ENCODE data around the gene CD63. TPM values are rescaled to one million over a fixed set of nuclear protein-coding genes. Genes with fewer than 3 reads are reported as not detected.
A peak's percentile ranks its signal among the peaks of the same experiment; 100 is the strongest.

Gene CD63
- total RNA-seq, 1 experiment from 2014 or later = 581 TPM

DNA sequence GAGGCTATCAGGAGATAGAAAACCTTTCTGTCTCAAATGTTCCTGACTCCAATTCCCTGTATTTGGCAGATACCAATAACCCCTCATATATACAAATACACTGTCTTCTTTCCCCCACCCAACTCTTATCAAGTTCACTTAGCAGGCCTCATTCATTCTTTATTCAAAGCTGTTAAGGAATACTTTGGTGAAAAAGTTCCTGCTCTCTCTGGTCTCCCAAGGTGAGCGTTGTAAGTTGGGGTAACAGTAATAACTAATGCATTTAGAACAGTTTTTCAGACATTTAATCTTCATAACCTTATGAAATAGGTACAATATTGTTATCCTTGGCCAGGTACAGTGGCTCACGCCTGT is 10.2 kb upstream of the CD63 start:
- Mint-ChIP-seq H3K36me3 (ENCODE audit: insufficient read depth in 1 of 3, low read depth in 3 of 3) (no peaks in the 10 kb centered on the region; a peak in 1 of 7 replicates), H3K9me3 (no peaks in the 10 kb centered on the region), H3K27me3 (ENCODE audit: low read depth) (peaks cover 8% of the 10 kb centered on the region), H3K4me3 (peak overlapping the region; percentile 6 to 33; a peak in 1 of 5 replicates), H3K4me1 (peaks cover 30 to 34% of the 10 kb centered on the region in 2 experiments), H3K27ac (no peak overlapping the region)
- Histone ChIP-seq H4K20me1 (ENCODE audit: control insufficient read depth, insufficient read depth, insufficient read length) (peaks cover 2% of the 10 kb centered on the region), H3K4ac (ENCODE audit: low read depth, low read length) (no peak overlapping the region), H2AFZ (ENCODE audit: low read length) (no peak overlapping the region), H3K9me3 (ENCODE audit: control insufficient read depth, low read depth, low read length) (no peaks in the 10 kb centered on the region), H3K27me3 (ENCODE audit: insufficient read depth, low read length) (no peaks in the 10 kb centered on the region), H2BK5ac (ENCODE audit: insufficient read length, low read length) (no peak overlapping the region), H3K27ac (ENCODE audit: insufficient read length, low read depth, low read length) (no peak overlapping the region), H3K79me1 (ENCODE audit: insufficient read depth, low read depth, low read length, poor library complexity, severe bottlenecking) (no peaks in the 10 kb centered on the region), H3K18ac (ENCODE audit: insufficient read length, low read depth, low read length) (no peak overlapping the region), H3K9ac (ENCODE audit: extremely low read depth, insufficient read length, low read length) (no peak overlapping the region), H3K56ac (ENCODE audit: insufficient read length, low read depth, low read length) (no peak overlapping the region), H2BK120ac (ENCODE audit: low read depth, low read length, poor library complexity, severe bottlenecking) (no peak overlapping the region), H2AK5ac (ENCODE audit: insufficient read length, low read length) (no peak overlapping the region), H2BK15ac (ENCODE audit: low read depth, low read length) (no peak overlapping the region), H3K23me2 (ENCODE audit: insufficient read length, low read depth, low read length, poor library complexity, severe bottlenecking) (peaks cover 15% of the 10 kb centered on the region), H3K23ac (ENCODE audit: insufficient read length, low read depth, low read length) (no peak overlapping the region), H3K79me2 (ENCODE audit: insufficient read depth, low read length) (peaks cover 1% of the 10 kb centered on the region; the same call in 1 of the 2 replicates), H3K4me2 (ENCODE audit: insufficient read depth, insufficient read length, low read length) (peak overlapping the region; percentile 93), H4K91ac (ENCODE audit: insufficient read length, low read depth, low read length) (no peak overlapping the region), H3T11ph (ENCODE audit: low read length) (no peak overlapping the region), H3K4me1 (ENCODE audit: insufficient read depth, low read length) (peaks cover 2% of the 10 kb centered on the region; the same call in 1 of the 2 replicates), H4K8ac (replicated peaks; ENCODE audit: insufficient read length, low read depth, low read length) (no peak overlapping the region), H2BK20ac (ENCODE audit: low read depth, low read length, poor library complexity, severe bottlenecking) (no peak overlapping the region), H3K14ac (ENCODE audit: insufficient read depth, low read length) (no peak overlapping the region), H2BK12ac (ENCODE audit: insufficient read length, low read depth, low read length) (no peak overlapping the region), H4K5ac (ENCODE audit: insufficient read length, low read depth, low read length) (no peak overlapping the region)
- WGBS (ENCODE audit: extremely low coverage, insufficient read length, low lambda C conversion rate) = no CpG with 5 or more reads among the region's 2 CpGs
- TF ChIP-seq, protein P1, sequence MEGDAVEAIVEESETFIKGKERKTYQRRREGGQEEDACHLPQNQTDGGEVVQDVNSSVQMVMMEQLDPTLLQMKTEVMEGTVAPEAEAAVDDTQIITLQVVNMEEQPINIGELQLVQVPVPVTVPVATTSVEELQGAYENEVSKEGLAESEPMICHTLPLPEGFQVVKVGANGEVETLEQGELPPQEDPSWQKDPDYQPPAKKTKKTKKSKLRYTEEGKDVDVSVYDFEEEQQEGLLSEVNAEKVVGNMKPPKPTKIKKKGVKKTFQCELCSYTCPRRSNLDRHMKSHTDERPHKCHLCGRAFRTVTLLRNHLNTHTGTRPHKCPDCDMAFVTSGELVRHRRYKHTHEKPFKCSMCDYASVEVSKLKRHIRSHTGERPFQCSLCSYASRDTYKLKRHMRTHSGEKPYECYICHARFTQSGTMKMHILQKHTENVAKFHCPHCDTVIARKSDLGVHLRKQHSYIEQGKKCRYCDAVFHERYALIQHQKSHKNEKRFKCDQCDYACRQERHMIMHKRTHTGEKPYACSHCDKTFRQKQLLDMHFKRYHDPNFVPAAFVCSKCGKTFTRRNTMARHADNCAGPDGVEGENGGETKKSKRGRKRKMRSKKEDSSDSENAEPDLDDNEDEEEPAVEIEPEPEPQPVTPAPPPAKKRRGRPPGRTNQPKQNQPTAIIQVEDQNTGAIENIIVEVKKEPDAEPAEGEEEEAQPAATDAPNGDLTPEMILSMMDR (conservative IDR thresholded peaks at IDR 0.05) = no peak
- DNase-seq = no peak

All from H9 (cell line).